PFSK-1 (cell line): ENCODE results near the gene CCDC88C.

ENCODE experiments used
- FOXP2 ChIP-seq: optimal IDR thresholded peaks from 2 replicates; pipeline ENCODE3; 2011; ENCODE audit warnings: borderline replicate concordance, control low read depth, inconsistent platforms; ENCODE audit not compliant: insufficient read depth; ENCODE audit errors: extremely low read length, extremely low read depth
- POLR2AphosphoS5 ChIP-seq: IDR thresholded peaks from 2 replicates; pipeline ENCODE4 v1.6.1; 2012; ENCODE audit warnings: low read depth, mild to moderate bottlenecking, control low read depth, low read length, moderate library complexity
- REST ChIP-seq, 2 experiments: IDR thresholded peaks; 2 replicates each; pipeline versions ENCODE4 v1.6.1 to v1.8.0; 2011 to 2012; ENCODE audit warnings: low read depth in 2 of 2, low read length in 2 of 2, control low read depth in 1 of 2, inconsistent platforms in 1 of 2, mild to moderate bottlenecking in 1 of 2, moderate library complexity in 1 of 2; ENCODE audit not compliant: insufficient read depth in 1 of 2
- SIN3A ChIP-seq: IDR thresholded peaks from 2 replicates; pipeline ENCODE4 v1.6.1; 2012; ENCODE audit warnings: mild to moderate bottlenecking, low read length, moderate library complexity, borderline replicate concordance; ENCODE audit not compliant: insufficient read depth
- TAF1 ChIP-seq: IDR thresholded peaks from 2 replicates; pipeline ENCODE4 v1.6.1; 2012; ENCODE audit warnings: low read length, control low read depth, borderline replicate concordance; ENCODE audit not compliant: insufficient read depth

The CCDC88C gene

GRCh38 chr14:91419044-91419397 is 1.4 kb upstream of the CCDC88C start:
- TF ChIP-seq REST (IDR thresholded peaks at IDR 0.05; ENCODE audit: insufficient read depth in 1 of 2, low read depth in 2 of 2, low read length in 2 of 2) (no peak), TAF1 (no peak)

DNA sequence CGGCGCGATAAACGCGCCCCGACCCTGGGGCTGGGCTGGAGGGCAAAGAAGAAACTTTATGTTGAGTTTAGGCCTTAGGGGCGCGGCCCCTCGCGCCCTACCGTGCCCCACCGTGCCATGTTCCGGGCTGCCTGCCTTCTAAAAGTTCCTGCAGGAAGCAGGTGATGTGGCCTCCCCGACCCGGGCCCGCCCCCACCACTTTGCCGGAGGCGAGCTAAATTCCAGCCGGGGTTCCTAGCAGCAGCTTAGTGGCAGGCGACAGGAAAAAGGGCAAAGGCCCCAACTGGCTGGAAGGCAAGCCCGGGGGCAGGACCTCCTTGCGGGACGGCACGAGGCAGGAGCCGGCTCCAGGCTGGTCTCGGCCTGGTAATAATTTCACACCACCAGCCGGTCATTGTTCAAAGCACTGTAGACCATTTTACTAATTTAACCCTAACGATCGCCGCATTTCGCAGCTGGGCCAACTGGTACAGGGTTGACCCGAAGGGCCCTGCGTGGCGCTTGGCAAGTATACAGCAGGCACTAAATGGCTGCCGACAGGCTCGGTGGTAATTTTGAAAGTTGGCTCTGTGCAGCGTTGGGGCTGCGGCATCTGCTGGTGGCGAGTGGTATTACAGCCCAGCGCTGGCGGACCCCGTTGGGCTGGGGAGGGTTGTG is 895 bp upstream of the CCDC88C start:
- TF ChIP-seq FOXP2 (no peak), TAF1 (no peak), REST (IDR thresholded peaks at IDR 0.05; ENCODE audit: insufficient read depth in 1 of 2, low read depth in 2 of 2, low read length in 2 of 2) (no peak), POLR2AphosphoS5 (no peak), SIN3A (no peak)

DNA sequence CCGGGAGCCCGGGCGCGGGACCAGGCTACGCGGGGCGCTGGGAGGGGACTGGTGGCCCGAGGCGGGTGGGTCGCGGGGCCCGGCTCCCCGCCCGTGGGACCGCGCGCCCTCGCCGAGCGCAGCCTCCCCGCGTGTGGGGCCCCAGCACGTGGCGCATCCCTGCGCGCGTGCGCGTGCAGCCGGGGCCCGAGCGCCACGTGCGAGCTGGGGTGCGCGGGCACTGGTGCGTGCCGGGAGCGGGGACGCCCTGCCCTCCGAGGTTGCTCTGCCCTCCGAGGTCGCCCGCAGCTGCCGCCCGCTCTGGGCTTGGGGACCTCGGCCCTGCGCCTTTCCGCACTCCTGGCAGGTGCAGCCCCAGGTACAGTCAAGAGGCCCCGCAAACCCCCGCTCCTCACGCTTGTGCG is 365 bp upstream of the CCDC88C start:
- TF ChIP-seq POLR2AphosphoS5: no peak
- TF ChIP-seq TAF1: no peak
- TF ChIP-seq FOXP2: no peak
- no peak for TF ChIP-seq REST (IDR thresholded peaks at IDR 0.05; ENCODE audit: insufficient read depth in 1 of 2, low read depth in 2 of 2, low read length in 2 of 2)
- TF ChIP-seq SIN3A: no peak

GRCh38 chr14:91416744-91417119 is 888 bp downstream of the CCDC88C start:
- TF ChIP-seq TAF1 (no peak), REST (IDR thresholded peaks at IDR 0.05; ENCODE audit: insufficient read depth in 1 of 2, low read depth in 2 of 2, low read length in 2 of 2) (no peak), SIN3A (no peak), FOXP2 (no peak), POLR2AphosphoS5 (no peak)

GRCh38 chr14:91415794-91416743 is 1.6 kb downstream of the CCDC88C start:
- TF ChIP-seq REST (IDR thresholded peaks at IDR 0.05; ENCODE audit: insufficient read depth in 1 of 2, low read depth in 2 of 2, low read length in 2 of 2) (no peak), FOXP2 (no peak), SIN3A (no peak), TAF1 (no peak), POLR2AphosphoS5 (no peak)
